Measurements from ENCODE around the gene NPTX1.

NPTX1 gene

GRCh38 chr17:80457236-80457856 lies 19.1 kb downstream of the NPTX1 start:
- DNase-seq: no peak

GRCh38 chr17:80456465-80457235 lies 19.8 kb downstream of the NPTX1 start:
- DNase-seq: no peak

GRCh38 chr17:80455784-80456183 lies 20.6 kb downstream of the NPTX1 start:
- DNase-seq: no peak

GRCh38 chr17:80455336-80455710 lies 21.1 kb downstream of the NPTX1 start:
- DNase-seq: peak in 1 of 6 experiments; percentile 22

- peak; percentile 87 to 95 (median 92) for DNase-seq
These were observed 21.7 kb downstream of the NPTX1 start for GRCh38 chr17:80454557-80455335.

GRCh38 chr17:80453998-80454556 lies 22.3 kb downstream of the NPTX1 start:
- no peak for DNase-seq

- no peak for DNase-seq
These were observed 23.0 kb downstream of the NPTX1 start for GRCh38 chr17:80453126-80453997.

- no peak for DNase-seq
These were observed 24.1 kb downstream of the NPTX1 start for GRCh38 chr17:80452173-80452915.

- DNase-seq: no peak
These were observed 25.2 kb downstream of the NPTX1 start for GRCh38 chr17:80451104-80451775.

- no peak for DNase-seq
These were observed 26.4 kb downstream of the NPTX1 start for GRCh38 chr17:80449930-80450576.

- no peak for DNase-seq
These were observed 27.0 kb downstream of the NPTX1 start for GRCh38 chr17:80449194-80449929.

GRCh38 chr17:80447790-80448189 lies 28.6 kb downstream of the NPTX1 start:
- no peak for DNase-seq

GRCh38 chr17:80446645-80447405 lies 29.6 kb downstream of the NPTX1 start:
- DNase-seq: no peak

GRCh38 chr17:80445726-80446110 lies 30.7 kb downstream of the NPTX1 start:
- DNase-seq: no peak

- no peak for DNase-seq
These were observed 31.2 kb downstream of the NPTX1 start for GRCh38 chr17:80445007-80445725.

GRCh38 chr17:80444644-80444979 lies 31.8 kb downstream of the NPTX1 start:
- DNase-seq: no peak

- DNase-seq: no peak
These were observed 32.3 kb downstream of the NPTX1 start for GRCh38 chr17:80443916-80444643.

GRCh38 chr17:80443498-80443897 lies 32.9 kb downstream of the NPTX1 start:
- DNase-seq: no peak
